Fibroblast of the aortic adventitia (primary cell): Measurements from ENCODE around the gene CD276. TPM values are rescaled to one million over a fixed set of nuclear protein-coding genes. Genes with fewer than 3 reads are reported as not detected.

Experiments
- DNase-seq: peaks from one replicate; pipeline ENCODE4 v3.0.0-alpha.2; 2010; ENCODE audit warnings: low read depth
- H3K4me3 ChIP-seq: 2 replicates; pipeline ENCODE4 v1.5.1; 2011; ENCODE audit warnings: low read depth, mild to moderate bottlenecking, control low read depth, low read length, moderate library complexity
- total RNA-seq: library from RNA; depleted of rRNA; stranded (reverse); fragments of >200 nt; gene quantifications from 2 replicates; pipeline ENCODE4 v1.2.3, GENCODE V29; 2012; ENCODE audit warnings: low replicate concordance
- TF ChIP-seq, protein P1 (sequence below): IDR thresholded peaks from 2 replicates; pipeline ENCODE4 v1.5.1; 2011; ENCODE audit warnings: mild to moderate bottlenecking, low read length, control low read depth, inconsistent platforms; ENCODE audit not compliant: insufficient read depth

The CD276 gene
- total RNA-seq, 1 donor = 87.3 TPM

DNA sequence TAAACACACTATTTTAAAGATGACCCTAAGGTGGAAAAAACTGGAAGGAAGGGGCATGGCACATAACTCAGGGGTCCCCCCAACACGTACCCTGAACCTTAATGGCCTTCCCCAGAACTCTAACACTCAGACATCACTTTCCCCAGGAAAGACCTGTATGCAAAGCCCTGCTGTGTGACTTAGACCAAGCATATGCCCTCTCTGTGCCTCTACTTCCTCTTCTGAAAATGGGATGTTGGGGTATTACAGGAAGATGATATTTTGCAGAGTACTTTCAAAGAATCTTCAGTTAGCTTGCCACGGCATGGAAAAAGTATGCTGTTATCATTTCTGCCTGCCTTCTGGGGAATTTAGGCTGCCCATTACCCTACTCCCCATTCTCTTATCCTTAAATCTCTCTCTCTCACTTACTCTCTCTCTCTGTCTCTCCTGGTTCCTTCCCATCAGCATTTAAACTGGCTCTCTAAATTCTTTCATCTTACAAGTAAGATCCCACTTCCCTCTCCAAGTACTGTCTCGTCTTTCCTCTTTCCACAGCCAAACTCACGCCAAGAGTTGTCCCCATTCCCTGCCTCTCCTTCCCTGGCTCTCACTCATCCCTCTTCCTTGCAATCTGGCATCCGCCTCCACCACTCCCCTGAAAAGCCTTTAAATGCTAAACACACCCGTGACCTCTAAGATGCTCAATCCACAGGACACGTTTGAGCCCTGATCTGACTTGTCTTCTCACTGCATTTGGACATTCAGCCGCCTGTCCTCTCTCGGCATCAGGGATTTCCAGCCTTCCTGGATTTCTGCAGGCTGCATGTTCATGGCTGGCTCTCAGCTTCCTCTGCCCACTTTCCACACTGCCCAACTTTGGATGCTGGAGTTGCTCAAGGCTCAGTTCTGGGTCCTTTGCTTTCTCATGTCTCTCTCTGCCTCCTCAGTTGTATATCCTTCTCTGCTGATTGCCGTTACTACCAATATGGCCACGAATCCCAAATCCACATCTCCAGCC, 76.4 kb downstream of the CD276 start:
- no peak overlapping the region for H3K4me3 ChIP-seq
- DNase-seq = peak; percentile 10
- TF ChIP-seq, protein P1, sequence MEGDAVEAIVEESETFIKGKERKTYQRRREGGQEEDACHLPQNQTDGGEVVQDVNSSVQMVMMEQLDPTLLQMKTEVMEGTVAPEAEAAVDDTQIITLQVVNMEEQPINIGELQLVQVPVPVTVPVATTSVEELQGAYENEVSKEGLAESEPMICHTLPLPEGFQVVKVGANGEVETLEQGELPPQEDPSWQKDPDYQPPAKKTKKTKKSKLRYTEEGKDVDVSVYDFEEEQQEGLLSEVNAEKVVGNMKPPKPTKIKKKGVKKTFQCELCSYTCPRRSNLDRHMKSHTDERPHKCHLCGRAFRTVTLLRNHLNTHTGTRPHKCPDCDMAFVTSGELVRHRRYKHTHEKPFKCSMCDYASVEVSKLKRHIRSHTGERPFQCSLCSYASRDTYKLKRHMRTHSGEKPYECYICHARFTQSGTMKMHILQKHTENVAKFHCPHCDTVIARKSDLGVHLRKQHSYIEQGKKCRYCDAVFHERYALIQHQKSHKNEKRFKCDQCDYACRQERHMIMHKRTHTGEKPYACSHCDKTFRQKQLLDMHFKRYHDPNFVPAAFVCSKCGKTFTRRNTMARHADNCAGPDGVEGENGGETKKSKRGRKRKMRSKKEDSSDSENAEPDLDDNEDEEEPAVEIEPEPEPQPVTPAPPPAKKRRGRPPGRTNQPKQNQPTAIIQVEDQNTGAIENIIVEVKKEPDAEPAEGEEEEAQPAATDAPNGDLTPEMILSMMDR = no peak

DNA sequence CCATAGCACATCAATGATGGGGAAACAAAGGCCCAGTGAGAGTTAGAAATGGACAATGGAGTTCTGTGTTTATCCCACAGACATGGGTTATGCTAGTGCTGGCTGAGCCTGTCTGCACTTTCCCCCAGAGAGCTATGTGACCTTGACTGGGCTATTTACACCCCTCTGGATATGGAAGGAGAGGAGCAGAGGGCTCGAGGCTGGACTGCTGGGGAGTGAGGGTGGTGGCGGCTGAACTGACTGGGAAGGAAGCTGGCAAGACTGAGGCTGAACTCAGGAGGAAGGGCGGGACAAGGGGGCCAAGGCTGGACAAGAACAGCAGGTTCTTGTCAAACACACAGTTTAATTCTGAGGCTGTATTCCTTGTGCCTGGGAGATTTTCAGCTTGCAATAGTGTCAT, 79.7 kb downstream of the CD276 start:
- TF ChIP-seq, protein P1 = no peak
- H3K4me3 ChIP-seq = no peak overlapping the region
- no peak for DNase-seq

Other genes starting within 250 kb of the CD276 start
- gene REC114, start 241.2 kb upstream of the CD276 start, total RNA-seq = not detected in 2 replicates
- gene NPTN, start 51.0 kb upstream of the CD276 start, total RNA-seq = 55.4 and 72.6 TPM in 2 replicates
- 1.2 and 5.5 TPM in 2 replicates for gene INSYN1, start 69.0 kb downstream of the CD276 start, total RNA-seq
- gene TBC1D21, start 189.2 kb downstream of the CD276 start, total RNA-seq = not detected in 2 replicates
- gene LOXL1, start 242.1 kb downstream of the CD276 start, total RNA-seq = 53.4 and 176 TPM in 2 replicates